Measurements from ENCODE around the gene PTPN20. TPM values are rescaled to one million over a fixed set of nuclear protein-coding genes. Genes with fewer than 3 reads are reported as not detected.

The PTPN20 gene
- total RNA-seq (2014; rRNA removed; shearing (Covaris generic)), result not detected in 2 replicates

GRCh38 chr10:46911144-46911876 lies at the start of gene PTPN20:
Gene PTPN20, plus strand, starts transcription at chr10:46911428. Its CDS starts 21,072 bp downstream, at chr10:46932500.

